K562 (cell line): Measurements from ENCODE around the gene MINDY4. TPM values are rescaled to one million over a fixed set of nuclear protein-coding genes. Genes with fewer than 3 reads are reported as not detected.

ENCODE experiments used
- ADNP ChIP-seq: fragments of 200-800 bp; sonication (Bioruptor generic); IDR thresholded peaks from 2 replicates; pipeline ENCODE4 v1.6.1; 2016; ENCODE audit warnings: missing genetic modification characterization, missing compliant biosample characterization
- ARID1B ChIP-seq: fragments of 450-650 bp; IDR thresholded peaks from 2 replicates; pipeline ENCODE4 v1.6.1; 2016; ENCODE audit warnings: antibody characterized with exemption, mild to moderate bottlenecking, inconsistent platforms
- BCOR ChIP-seq: fragments of 450-650 bp; IDR thresholded peaks from 2 replicates; pipeline ENCODE4 v1.6.1; 2016
- ETV5 ChIP-seq: sonication (generic); formaldehyde crosslinking; IDR thresholded peaks from 2 replicates; pipeline ENCODE4 v1.4.0; 2020; ENCODE audit warnings: low read depth, mild to moderate bottlenecking, missing genetic modification reagents
- GTF2A2 ChIP-seq: IDR thresholded peaks from 2 replicates; pipeline ENCODE4 v1.6.1; 2016; ENCODE audit warnings: mild to moderate bottlenecking, missing genetic modification characterization, missing compliant biosample characterization
- MEIS2 ChIP-seq: fragments of 450-650 bp; IDR thresholded peaks from 2 replicates; pipeline ENCODE4 v1.6.1; 2014; ENCODE audit warnings: mild to moderate bottlenecking; ENCODE audit not compliant: partially characterized antibody
- PTBP1 ChIP-seq: fragments of 200-400 bp; formaldehyde crosslinking; IDR thresholded peaks from 2 replicates; pipeline ENCODE4 v1.6.1; 2017; ENCODE audit warnings: low read depth, low read length
- RBM15 ChIP-seq: fragments of 200-400 bp; formaldehyde crosslinking; IDR thresholded peaks from 2 replicates; pipeline ENCODE4 v1.6.1; 2018; ENCODE audit warnings: mild to moderate bottlenecking, low read length, moderate library complexity; ENCODE audit not compliant: insufficient read depth
- RBM25 ChIP-seq: fragments of 200-400 bp; formaldehyde crosslinking; IDR thresholded peaks from 2 replicates; pipeline ENCODE4 v1.6.1; 2018; ENCODE audit warnings: low read length, low read depth, moderate library complexity; ENCODE audit not compliant: severe bottlenecking
- SRSF3 ChIP-seq: fragments of 200-400 bp; formaldehyde crosslinking; IDR thresholded peaks from 2 replicates; pipeline ENCODE4 v1.6.1; 2016; ENCODE audit warnings: mild to moderate bottlenecking, low read length, moderate library complexity; ENCODE audit not compliant: insufficient read depth
- THRA ChIP-seq: fragments of 450-650 bp; IDR thresholded peaks from 2 replicates; pipeline ENCODE4 v1.6.1; 2017; ENCODE audit warnings: mild to moderate bottlenecking, moderate library complexity
- THRAP3 ChIP-seq: fragments of 450-650 bp; IDR thresholded peaks from 2 replicates; pipeline ENCODE4 v1.6.1; 2016; ENCODE audit warnings: mild to moderate bottlenecking, inconsistent platforms, borderline replicate concordance
- ZBTB9 ChIP-seq: fragments of 450-650 bp; formaldehyde crosslinking; IDR thresholded peaks from 2 replicates; pipeline ENCODE4 v1.4.0; 2020; ENCODE audit warnings: mild to moderate bottlenecking, moderate library complexity
- ZFP36 ChIP-seq: fragments of 150-350 bp; IDR thresholded peaks from 2 replicates; pipeline ENCODE4 v1.6.1; 2018; ENCODE audit warnings: low read length, low read depth; ENCODE audit not compliant: partially characterized antibody
- ZNF354B ChIP-seq: fragments of 250-450 bp; sonication (Bioruptor Pico); IDR thresholded peaks from 2 replicates; pipeline ENCODE4 v1.4.0; 2020
- ZNF398 ChIP-seq: fragments of 250-450 bp; sonication (Bioruptor Pico); IDR thresholded peaks from 2 replicates; pipeline ENCODE4 v1.8.0; 2021; ENCODE audit warnings: moderate library complexity, mild to moderate bottlenecking, inconsistent platforms
- ZNF407 ChIP-seq: fragments of 450-650 bp; IDR thresholded peaks from 2 replicates; pipeline ENCODE4 v1.6.1; 2016; ENCODE audit warnings: low read depth
- polyA plus RNA-seq, 8 experiments: library from polyadenylated mRNA; depleted of rRNA in 4 of 8; stranded (reverse) in 5 of 8; unstranded in 3 of 8; fragments of >200 nt; fragmentation: Nextera tagmentation in 2 of 8; fragmentation: Illumina TruSeq in 1 of 8; extraction: Ambion mirVana in 2 of 8; extraction: Trizol in 1 of 8; gene quantifications; 2 replicates each; pipeline versions ENCODE4 v1.2.1 to v1.2.3, GENCODE V29; 2011 to 2014; ENCODE audit warnings: inconsistent platforms in 1 of 8, missing spikeins in 1 of 8
- total RNA-seq, 7 experiments: library from RNA; depleted of rRNA in 6 of 7; stranded (reverse); fragments of >200 nt in 6 of 7; fragmentation: Illumina TruSeq in 2 of 7; extraction: Trizol in 2 of 7; gene quantifications; 2 replicates each; pipeline versions ENCODE4 v1.2.1 to v1.2.3, GENCODE V29; 2011 to 2021; ENCODE audit warnings: low replicate concordance in 1 of 7

The MINDY4 gene
- total and polyA plus RNA-seq, 9 of the 15 experiments (the other 6 are each of a cell fraction or from before 2014, with no cell fraction given): 2.1 to 16.7 (median 11.0) TPM

DNA sequence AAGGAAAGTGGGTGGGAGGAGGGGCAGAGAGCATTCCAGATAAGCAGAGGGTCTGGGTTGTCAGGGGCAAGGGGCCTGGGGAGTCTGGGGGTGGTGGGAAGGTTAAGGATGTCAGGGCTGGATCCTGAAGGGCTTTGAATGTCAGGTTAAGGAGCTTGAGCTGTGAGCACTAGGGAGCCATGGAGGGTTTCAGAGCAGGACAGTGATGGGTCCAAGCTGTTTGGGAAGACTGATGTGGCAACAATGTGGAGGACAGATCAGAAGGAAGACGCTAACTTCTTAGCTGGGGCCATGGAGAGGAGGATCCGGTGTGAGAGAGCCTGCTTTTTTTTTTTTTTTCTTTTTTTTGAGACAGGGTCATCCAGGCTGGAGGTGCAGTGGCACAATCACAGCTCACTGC is 126.6 kb downstream of the MINDY4 start (continued):
- TF ChIP-seq ZBTB9 (CRISPR knock-in tag) (no peak), ADNP (tag) (no peak), GTF2A2 (tag) (no peak), THRA (no peak), ZNF354B (CRISPR knock-in tag) (no peak), RBM25 (peak; percentile 83), ZFP36 (peak; percentile 86), ARID1B (no peak), MEIS2 (no peak), ZNF398 (CRISPR knock-in tag) (no peak), THRAP3 (no peak), SRSF3 (no peak), ETV5 (CRISPR knock-in tag) (no peak), RBM15 (no peak), PTBP1 (peak; percentile 54; the same call in 1 of the 2 replicates), ZNF407 (no peak), BCOR (peak; percentile 90)
